ENCODE measurements around the gene UBFD1. TPM values are rescaled to one million over a fixed set of nuclear protein-coding genes. Genes with fewer than 3 reads are reported as not detected.
"Not testable (repeated sequence)": the region's sequence is repeated elsewhere in the genome, so short reads cannot be mapped to it uniquely, and the experiment has no call there.

Gene UBFD1
- total and polyA plus RNA-seq, 2 experiments from 2014 or later, result 66.9 to 277 TPM

GRCh38 chr16:23578101-23578830 lies 20.7 kb downstream of the UBFD1 start:
- Histone ChIP-seq H3K4me3 (no peak overlapping the region), H3K27me3 (no peaks in the 10 kb centered on the region), H3K36me3 (peaks cover 19% of the 10 kb centered on the region), H3K9me3 (ENCODE audit: low read depth) (no peaks in the 10 kb centered on the region), H3K4me1 (ENCODE audit: low read depth) (no peaks in the 10 kb centered on the region), H3K27ac (peak overlapping the region; percentile 60)
- no peak for TF ChIP-seq CTCF (IDR thresholded peaks at IDR 0.05; ENCODE audit: low read depth, low read length)
- peak in 1 of 2 donors; percentile 67 for DNase-seq (ENCODE audit: low read depth in 1 of 2, low spot score in 1 of 2)

GRCh38 chr16:23579371-23579770 lies 21.8 kb downstream of the UBFD1 start:
- no peak overlapping the region for H3K27ac ChIP-seq
- no peaks in the 10 kb centered on the region for H3K9me3 ChIP-seq (ENCODE audit: low read depth)
- no peak for DNase-seq (ENCODE audit: low read depth in 1 of 2, low spot score in 1 of 2)
- no peak overlapping the region for H3K4me3 ChIP-seq
- no peaks in the 10 kb centered on the region for H3K27me3 ChIP-seq
- no peak for TF ChIP-seq CTCF (IDR thresholded peaks at IDR 0.05; ENCODE audit: low read depth, low read length)
- peaks cover 18% of the 10 kb centered on the region for H3K36me3 ChIP-seq
- H3K4me1 ChIP-seq (ENCODE audit: low read depth), result no peaks in the 10 kb centered on the region

- H3K4me1 ChIP-seq (ENCODE audit: low read depth), result no peaks in the 10 kb centered on the region
- no peak overlapping the region for H3K4me3 ChIP-seq
- no peak overlapping the region for H3K27ac ChIP-seq
- DNase-seq (ENCODE audit: low read depth in 1 of 2, low spot score in 1 of 2), result no peak
- no peak for TF ChIP-seq CTCF (IDR thresholded peaks at IDR 0.05; ENCODE audit: low read depth, low read length)
- H3K36me3 ChIP-seq, result peaks cover 28% of the 10 kb centered on the region
- H3K27me3 ChIP-seq, result no peaks in the 10 kb centered on the region
- H3K9me3 ChIP-seq (ENCODE audit: low read depth), result no peaks in the 10 kb centered on the region
These were observed 22.9 kb downstream of the UBFD1 start for GRCh38 chr16:23580391-23580790.

GRCh38 chr16:23581764-23582163 lies 24.2 kb downstream of the UBFD1 start:
- TF ChIP-seq CTCF (IDR thresholded peaks at IDR 0.05; ENCODE audit: low read depth, low read length), result no peak
- H3K27me3 ChIP-seq, result no peaks in the 10 kb centered on the region
- no peak for DNase-seq (ENCODE audit: low read depth in 1 of 2, low spot score in 1 of 2)
- no peaks in the 10 kb centered on the region for H3K9me3 ChIP-seq (ENCODE audit: low read depth)
- no peak overlapping the region for H3K4me3 ChIP-seq
- no peaks in the 10 kb centered on the region for H3K4me1 ChIP-seq (ENCODE audit: low read depth)
- no peak overlapping the region for H3K27ac ChIP-seq
- peaks cover 40% of the 10 kb centered on the region for H3K36me3 ChIP-seq

- peaks cover 42% of the 10 kb centered on the region for H3K36me3 ChIP-seq
- H3K27ac ChIP-seq; H3K4me3 ChIP-seq; H3K9me3 ChIP-seq (ENCODE audit: low read depth); DNase-seq (ENCODE audit: low read depth in 1 of 2, low spot score in 1 of 2); H3K27me3 ChIP-seq; H3K4me1 ChIP-seq (ENCODE audit: low read depth): not testable (repeated sequence)
These were observed 25.7 kb downstream of the UBFD1 start for GRCh38 chr16:23583271-23583670.

GRCh38 chr16:23584186-23585076 lies 26.9 kb downstream of the UBFD1 start:
- no peak for DNase-seq (ENCODE audit: low read depth in 1 of 2, low spot score in 1 of 2)
- no peak overlapping the region for H3K4me3 ChIP-seq
- peaks cover 47% of the 10 kb centered on the region for H3K36me3 ChIP-seq
- no peak for TF ChIP-seq CTCF (IDR thresholded peaks at IDR 0.05; ENCODE audit: low read depth, low read length)
- no peaks in the 10 kb centered on the region for H3K27me3 ChIP-seq
- no peak overlapping the region for H3K27ac ChIP-seq
- no peaks in the 10 kb centered on the region for H3K4me1 ChIP-seq (ENCODE audit: low read depth)
- H3K9me3 ChIP-seq (ENCODE audit: low read depth), result no peaks in the 10 kb centered on the region
